Measurements from ENCODE around the gene ERC2.

The ERC2 gene

GRCh38 chr3:55942868-55943267, 525.4 kb downstream of the ERC2 start:
- H3K4me1 ChIP-seq (ENCODE audit: control insufficient read depth, insufficient read depth, low read length): no peaks in the 10 kb centered on the region
- H3K27ac ChIP-seq (ENCODE audit: extremely low read depth, low read depth, low read length): no peak overlapping the region
- ChIA-PET CTCF (no interaction called here), POLR2A (no interaction called here)
- TF ChIP-seq SCRT2 (tag by site-specific recombination; IDR thresholded peaks at IDR 0.05) (no peak), MYNN (tag by site-specific recombination; IDR thresholded peaks at IDR 0.05; ENCODE audit: borderline replicate concordance) (no peak), ZNF560 (tag by site-specific recombination; IDR thresholded peaks at IDR 0.05; ENCODE audit: borderline replicate concordance) (no peak), ZNF302 (tag by site-specific recombination; IDR thresholded peaks at IDR 0.05; ENCODE audit: low read depth) (no peak), ZFP41 (tag by site-specific recombination; IDR thresholded peaks at IDR 0.05; ENCODE audit: borderline replicate concordance) (no peak), WT1 (tag by site-specific recombination; IDR thresholded peaks at IDR 0.05) (no peak), TSHZ1 (tag by site-specific recombination; IDR thresholded peaks at IDR 0.05; ENCODE audit: borderline replicate concordance) (no peak), ZNF623 (tag by site-specific recombination; IDR thresholded peaks at IDR 0.05) (no peak), ZNF155 (tag by site-specific recombination; IDR thresholded peaks at IDR 0.05) (no peak)
- no peaks in the 10 kb centered on the region for H3K36me3 ChIP-seq (ENCODE audit: control insufficient read depth in 2 of 2, insufficient read depth in 1 of 2, low read length in 2 of 2)
- H3K9me3 ChIP-seq (ENCODE audit: control insufficient read depth, insufficient read depth, low read depth, low read length): no peaks in the 10 kb centered on the region
- no peak overlapping the region for H3K4me3 ChIP-seq (ENCODE audit: low read depth, low read length)

- H3K36me3 ChIP-seq (ENCODE audit: control insufficient read depth in 2 of 2, insufficient read depth in 1 of 2, low read length in 2 of 2): no peaks in the 10 kb centered on the region
- H3K27ac ChIP-seq (ENCODE audit: extremely low read depth, low read depth, low read length): no peak overlapping the region
- TF ChIP-seq ZNF621 (tag by site-specific recombination; IDR thresholded peaks at IDR 0.05) (no peak), ZNF175 (tag by site-specific recombination; IDR thresholded peaks at IDR 0.05) (no peak), ZNF473 (tag by site-specific recombination; IDR thresholded peaks at IDR 0.05) (no peak), ZNF114 (tag by site-specific recombination; IDR thresholded peaks at IDR 0.05) (no peak), ZNF529 (tag by site-specific recombination; IDR thresholded peaks at IDR 0.05; ENCODE audit: insufficient replicate concordance) (no peak), ZNF239 (tag by site-specific recombination; IDR thresholded peaks at IDR 0.05) (peak; percentile 64; the same call in 1 of the 2 replicates), ZBTB1 (tag by site-specific recombination; IDR thresholded peaks at IDR 0.05) (no peak)
- POLR2A ChIA-PET: no interaction called here
- H3K4me3 ChIP-seq (ENCODE audit: low read depth, low read length): no peak overlapping the region
- H3K9me3 ChIP-seq (ENCODE audit: control insufficient read depth, insufficient read depth, low read depth, low read length): no peaks in the 10 kb centered on the region
- CTCF ChIA-PET: no interaction called here
- no peaks in the 10 kb centered on the region for H3K4me1 ChIP-seq (ENCODE audit: control insufficient read depth, insufficient read depth, low read length)
These were observed 529.0 kb downstream of the ERC2 start for GRCh38 chr3:55939287-55939686.

GRCh38 chr3:55937301-55937700, 531.0 kb downstream of the ERC2 start:
- H3K36me3 ChIP-seq (ENCODE audit: control insufficient read depth in 2 of 2, insufficient read depth in 1 of 2, low read length in 2 of 2): no peaks in the 10 kb centered on the region
- no peak overlapping the region for H3K27ac ChIP-seq (ENCODE audit: extremely low read depth, low read depth, low read length)
- ChIA-PET CTCF (no interaction called here), POLR2A (no interaction called here)
- no peaks in the 10 kb centered on the region for H3K4me1 ChIP-seq (ENCODE audit: control insufficient read depth, insufficient read depth, low read length)
- no peak overlapping the region for H3K4me3 ChIP-seq (ENCODE audit: low read depth, low read length)
- H3K9me3 ChIP-seq (ENCODE audit: control insufficient read depth, insufficient read depth, low read depth, low read length): no peaks in the 10 kb centered on the region
- TF ChIP-seq OSR2 (tag by site-specific recombination; IDR thresholded peaks at IDR 0.05): peak; percentile 37
- no peak for TF ChIP-seq ZNF521 (tag by site-specific recombination; IDR thresholded peaks at IDR 0.05)

Measured in HEK293 (cell line).